PC-3 (cell line): Measurements from ENCODE around the gene MT1M. TPM values are rescaled to one million over a fixed set of nuclear protein-coding genes. Genes with fewer than 3 reads are reported as not detected.

ENCODE experiments used
- ATAC-seq: fragments of 200-7000 bp; cut with Tn5 transposase; 2 replicates; pipeline ENCODE4 v1.9.1; 2020; ENCODE audit warnings: mild to moderate bottlenecking, moderate library complexity
- BruUV-seq: library from RNA; stranded (reverse); fragments of 400-500 nt; replicated peaks from 2 replicates; lab custom pipeline; 2021; lab: Mats Ljungman, UMichigan
- CTCF ChIA-PET: fragments of 300-600 bp; sonication (Branson Sonifier 250); formaldehyde crosslinking; loops from one replicate; lab custom pipeline; 2022; ENCODE audit warnings: antibody characterized with exemption; lab: Charles Lee
- POLR2A ChIA-PET: fragments of 300-600 bp; sonication (Branson Sonifier 250); formaldehyde crosslinking; loops from one replicate; lab custom pipeline; 2022; ENCODE audit warnings: antibody characterized with exemption; ENCODE audit not compliant: unreplicated experiment; lab: Charles Lee
- DNase-seq: peaks from one replicate; pipeline ENCODE4 v3.0.0-alpha.2; 2015
- H2AFZ ChIP-seq: fragments of 300-600 bp; sonication (generic); 2 replicates; pipeline ENCODE4 v1.6.0; 2016; ENCODE audit warnings: antibody characterized with exemption, low read length
- H3F3A ChIP-seq: fragments of 300-600 bp; sonication (generic); one replicate; pipeline ENCODE4 v1.6.0; 2017; ENCODE audit warnings: antibody characterized with exemption, low read length, control low read depth, mild to moderate bottlenecking; ENCODE audit not compliant: unreplicated experiment
- H3K27ac ChIP-seq: fragments of 300-600 bp; sonication (generic); 2 replicates; pipeline ENCODE4 v1.5.1; 2016; ENCODE audit warnings: mild to moderate bottlenecking, low read length
- H3K27me3 ChIP-seq: fragments of 300-600 bp; sonication (generic); 2 replicates; pipeline ENCODE4 v1.6.1; 2016; ENCODE audit warnings: low read length, mixed read lengths
- H3K36me3 ChIP-seq: fragments of 300-600 bp; sonication (generic); 2 replicates; pipeline ENCODE4 v1.6.1; 2016; ENCODE audit warnings: low read depth, mixed run types, low read length, mixed read lengths
- H3K4me1 ChIP-seq: fragments of 300-600 bp; sonication (generic); 2 replicates; pipeline ENCODE4 v1.5.1; 2016; ENCODE audit warnings: low read length; ENCODE audit not compliant: insufficient read depth
- H3K4me2 ChIP-seq: fragments of 300-600 bp; sonication (generic); 2 replicates; pipeline ENCODE4 v1.6.0; 2016; ENCODE audit warnings: low read length
- H3K4me3 ChIP-seq: fragments of 300-600 bp; sonication (generic); 2 replicates; pipeline ENCODE4 v1.5.1; 2016; ENCODE audit warnings: mild to moderate bottlenecking, low read length, mixed read lengths
- H3K79me2 ChIP-seq: fragments of 300-600 bp; sonication (generic); 2 replicates; pipeline ENCODE4 v1.6.1; 2017; ENCODE audit warnings: low read length, mixed read lengths
- H3K9ac ChIP-seq: fragments of 300-600 bp; sonication (generic); 2 replicates; pipeline ENCODE4 v1.6.0; 2016; ENCODE audit warnings: mild to moderate bottlenecking, low read length
- H3K9me2 ChIP-seq: fragments of 300-600 bp; sonication (generic); replicated peaks from 2 replicates; pipeline ENCODE4 v1.6.1; 2016; ENCODE audit warnings: mixed run types, low read length, mixed read lengths
- H3K9me3 ChIP-seq: fragments of 300-600 bp; sonication (generic); 2 replicates; pipeline ENCODE4 v1.6.1; 2016; ENCODE audit warnings: low read length, mixed read lengths
- H4K20me1 ChIP-seq: fragments of 300-600 bp; sonication (generic); 2 replicates; pipeline ENCODE4 v1.6.1; 2016; ENCODE audit warnings: low read length, mixed read lengths
- CTCF ChIP-seq: fragments of 300-600 bp; sonication (generic); conservative IDR thresholded peaks from 2 replicates; pipeline ENCODE4 v1.5.1; 2017; ENCODE audit warnings: antibody characterized with exemption, low read depth, mild to moderate bottlenecking, low read length
- EZH2 ChIP-seq: fragments of 300-600 bp; sonication (generic); IDR thresholded peaks from one replicate; pipeline ENCODE4 v1.6.1; 2017; ENCODE audit warnings: antibody characterized with exemption, mild to moderate bottlenecking, low read length; ENCODE audit not compliant: unreplicated experiment
- EZH2phosphoT487 ChIP-seq: fragments of 300-600 bp; sonication (generic); IDR thresholded peaks from 2 replicates; pipeline ENCODE4 v1.6.1; 2018; ENCODE audit warnings: mild to moderate bottlenecking, antibody characterized with exemption, low read length, borderline replicate concordance
- intact Hi-C: fragments of 100-400 bp; cut with micrococcal nuclease; formaldehyde crosslinking; loops from 2 replicates; pipeline ENCODE4 v1.9.0; 2023
- total RNA-seq: library from RNA; depleted of rRNA; stranded (reverse); fragments of >200 nt; gene quantifications from 2 replicates; pipeline ENCODE4 v1.2.3, GENCODE V29; 2014

The MT1M gene
- total RNA-seq, 1 experiment from 2014 or later, result 1.5 TPM

DNA sequence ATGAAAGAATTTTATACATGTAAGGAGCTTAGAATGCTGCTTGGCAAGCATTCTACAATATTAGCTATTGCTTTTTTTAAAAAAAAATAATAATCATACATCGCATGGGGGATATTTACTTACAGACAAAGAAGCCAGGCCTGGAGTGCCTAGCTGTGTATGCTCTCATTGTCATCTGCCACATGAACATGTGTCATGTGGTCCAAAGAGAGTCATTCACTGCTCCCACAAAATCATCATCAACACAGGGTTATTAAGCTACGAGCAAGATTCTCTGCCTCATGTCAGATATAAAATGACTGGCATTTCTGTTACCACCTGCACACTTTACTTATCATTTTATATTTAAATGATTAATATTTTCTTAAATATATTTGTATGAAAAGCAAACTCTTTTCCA lies 8.8 kb upstream of the MT1M start:
- no peak overlapping the region for H3K27ac ChIP-seq
- H3F3A ChIP-seq, result no peaks in the 10 kb centered on the region
- H3K4me3 ChIP-seq, result no peak overlapping the region
- no peak for TF ChIP-seq EZH2
- no peak for TF ChIP-seq CTCF
- no peak for ATAC-seq
- no peaks in the 10 kb centered on the region for H3K36me3 ChIP-seq
- intact Hi-C loops, result no loop called here
- no peak for DNase-seq
- H3K4me1 ChIP-seq, result peaks cover 9% of the 10 kb centered on the region
- no peaks in the 10 kb centered on the region for H3K79me2 ChIP-seq
- CTCF ChIA-PET, result no interaction called here
- H4K20me1 ChIP-seq, result no peaks in the 10 kb centered on the region
- H2AFZ ChIP-seq, result no peak overlapping the region
- no peaks in the 10 kb centered on the region for H3K9me2 ChIP-seq
- H3K4me2 ChIP-seq, result no peak overlapping the region
- no peak overlapping the region for H3K9ac ChIP-seq
- POLR2A ChIA-PET, result no interaction called here
- H3K27me3 ChIP-seq, result no peaks in the 10 kb centered on the region
- BruUV-seq, result no TSS peak
- no peaks in the 10 kb centered on the region for H3K9me3 ChIP-seq

GRCh38 chr16:56625140-56625942 lies 7.1 kb upstream of the MT1M start, which contains the start of gene MT1E:
Gene MT1E (plus strand): TSS chr16:56625781. CDS start chr16:56625852, 71 bp downstream.
- Histone ChIP-seq H3K79me2 (no peaks in the 10 kb centered on the region), H3K9ac (no peak within 1 kb of the TSS), H3F3A (no peaks in the 10 kb centered on the region), H3K36me3 (no peaks in the 10 kb centered on the region), H4K20me1 (no peaks in the 10 kb centered on the region), H3K27me3 (no peaks in the 10 kb centered on the region), H3K4me1 (peaks cover 9% of the 10 kb centered on the region), H3K4me2 (0 out of 2 replicates have a peak within 1 kb of the TSS, but pooled peaks have one; percentile 72), H3K9me3 (no peaks in the 10 kb centered on the region), H3K4me3 (no peak within 1 kb of the TSS), H3K27ac (no peak within 1 kb of the TSS), H2AFZ (no peak within 1 kb of the TSS), H3K9me2 (no peaks in the 10 kb centered on the region)
- no peak for TF ChIP-seq EZH2
- no peak for TF ChIP-seq CTCF
- TF ChIP-seq EZH2phosphoT487, result no peak
- ATAC-seq (no peak), DNase-seq (no peak)
- BruUV-seq, result no TSS peak
- intact Hi-C loops, result no loop called here
- CTCF ChIA-PET, result no interaction called here
- POLR2A ChIA-PET, result no interaction called here
